ENCODE measurements around the gene AUTS2.

Gene AUTS2

DNA sequence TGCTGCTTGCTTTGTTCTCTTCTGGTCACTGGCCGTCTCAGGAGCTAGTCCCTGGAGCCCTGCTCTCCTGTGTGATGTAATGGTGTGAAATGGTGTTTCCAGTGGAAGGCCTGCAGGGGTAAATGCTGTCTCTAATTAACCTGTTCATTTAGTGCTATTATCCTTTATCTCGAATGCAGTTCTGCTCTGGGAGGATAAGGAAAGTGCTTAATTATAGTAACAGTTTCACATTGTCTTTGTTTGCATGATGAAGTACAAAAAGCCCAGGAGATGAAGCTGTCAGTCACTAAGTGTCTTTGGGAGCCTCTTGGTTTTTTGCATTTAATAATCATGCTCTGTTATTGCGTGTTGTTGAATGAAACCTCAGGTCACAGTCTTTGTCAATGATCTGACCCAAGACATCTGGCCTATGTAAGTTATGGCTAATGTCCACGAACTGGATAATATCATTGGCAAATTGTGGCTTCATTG, 778.3 kb downstream of the AUTS2 start:
- DNase-seq = no peak

DNA sequence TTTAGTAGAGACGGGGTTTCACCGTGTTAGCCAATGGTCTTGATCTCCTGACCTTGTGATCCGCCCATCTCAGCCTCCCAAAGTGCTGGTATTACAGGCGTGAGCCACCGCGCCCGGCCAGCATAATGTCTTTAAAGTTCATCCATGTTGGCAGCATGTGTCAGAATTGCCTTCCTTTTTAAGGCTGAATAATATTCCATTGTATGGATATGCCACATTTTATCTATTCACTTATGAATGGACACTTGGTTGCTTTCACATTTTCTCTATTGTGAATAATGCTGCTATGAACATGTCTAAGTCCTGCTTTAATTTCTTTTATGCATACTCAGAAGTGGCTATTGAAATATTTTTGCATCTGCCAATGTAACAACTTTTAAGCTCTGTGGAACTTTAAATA, 779.7 kb downstream of the AUTS2 start:
- no peak for DNase-seq

DNA sequence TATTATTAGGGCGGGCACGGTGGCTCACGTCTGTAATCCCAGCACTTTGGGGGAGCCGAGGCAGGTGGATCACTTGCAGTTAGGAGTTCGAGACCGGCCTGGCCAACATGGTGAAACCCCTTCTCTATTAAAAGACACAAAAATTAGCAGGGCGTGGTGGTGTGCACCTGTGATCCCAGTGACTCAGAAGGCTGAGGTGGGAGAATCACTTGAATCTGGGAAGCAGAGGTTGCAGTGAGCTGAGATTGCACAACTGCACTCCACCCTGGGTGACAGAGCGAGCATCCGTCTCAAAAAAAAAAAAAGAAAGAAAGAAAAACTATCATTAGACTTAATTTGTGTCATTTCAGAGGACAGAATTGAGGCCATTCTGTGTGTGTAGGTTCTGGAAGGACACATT, 780.9 kb downstream of the AUTS2 start:
- DNase-seq = no peak

DNA sequence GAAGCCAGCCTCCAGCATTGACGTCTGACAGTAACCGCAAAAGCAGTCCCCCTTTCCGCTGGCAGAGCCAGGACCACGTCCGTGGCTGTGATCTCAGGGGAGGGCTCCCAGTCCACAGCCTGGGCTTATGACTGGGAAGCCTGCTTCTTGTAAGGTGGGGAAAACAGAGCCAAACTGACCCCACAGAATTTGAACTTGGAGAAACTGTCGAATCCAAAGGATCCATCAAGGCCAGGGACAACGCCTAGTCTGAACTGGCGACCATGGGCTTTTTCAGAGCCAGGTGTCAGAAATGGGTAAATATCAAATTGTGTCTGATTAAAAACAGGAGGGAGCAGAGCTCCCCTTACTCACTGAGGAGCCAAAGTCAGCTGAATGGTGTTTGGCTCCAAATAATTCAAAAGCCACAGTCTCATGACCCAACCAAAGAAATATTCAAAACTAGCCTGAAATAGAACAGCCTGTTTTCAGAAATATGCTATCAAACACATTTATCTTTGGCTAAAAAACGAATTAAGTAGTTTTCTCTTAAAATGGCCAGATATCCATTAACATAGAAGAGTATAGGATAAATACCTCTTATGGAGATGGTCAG, 782.2 kb downstream of the AUTS2 start:
- DNase-seq = no peak

DNA sequence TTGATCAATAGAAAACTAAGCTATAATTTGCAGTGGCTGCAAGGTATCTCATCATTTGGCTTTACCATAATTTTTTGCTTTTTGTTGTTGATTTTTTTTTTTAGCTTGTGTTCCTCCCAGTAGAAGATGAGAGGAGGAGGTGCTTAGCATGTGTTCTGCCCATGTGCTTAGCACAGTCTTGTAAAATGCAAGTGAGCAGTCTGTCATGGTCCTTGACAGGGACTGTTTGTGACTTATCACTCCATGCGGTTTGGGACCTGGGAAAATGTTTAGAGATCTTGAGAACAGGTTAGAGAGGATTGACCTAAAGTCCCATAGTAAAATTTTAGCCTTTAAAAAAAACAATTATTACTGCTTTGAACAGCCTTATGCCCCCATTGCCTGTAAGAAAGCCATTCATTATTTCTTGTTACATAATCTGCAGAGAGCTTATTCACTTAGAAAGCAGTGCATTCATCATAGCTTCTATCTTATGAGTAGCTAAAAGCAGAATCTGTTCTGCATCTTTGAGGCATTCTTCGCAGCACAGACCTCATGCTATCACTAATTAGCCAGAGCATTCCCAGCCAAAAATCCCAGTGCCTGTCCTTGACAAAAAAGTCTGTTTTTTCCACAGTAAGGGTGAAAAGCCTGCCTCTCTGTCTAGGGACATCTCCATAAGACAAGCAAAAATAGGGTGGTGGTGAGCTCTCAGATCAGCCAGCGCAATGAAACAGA, 784.9 kb downstream of the AUTS2 start:
- DNase-seq = no peak

DNA sequence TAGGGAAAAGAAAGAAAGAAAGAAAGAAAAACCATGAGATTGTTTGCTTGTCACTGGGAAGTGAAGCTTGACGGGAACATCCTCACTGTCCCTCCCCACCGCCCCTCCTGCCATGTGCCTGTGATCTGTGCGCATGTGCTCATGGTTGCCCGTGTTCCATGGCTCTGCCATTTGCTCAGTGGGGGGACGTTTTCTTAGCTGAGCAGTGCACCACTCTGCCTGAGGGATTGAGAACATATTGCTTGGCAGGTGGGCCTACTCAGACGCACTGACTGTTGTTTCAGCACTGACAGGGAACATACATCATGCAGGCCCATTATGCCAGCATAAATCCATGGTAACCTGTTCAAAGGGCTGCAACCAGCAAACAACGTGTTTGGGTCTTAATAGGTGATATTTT, 785.7 kb downstream of the AUTS2 start:
- DNase-seq = no peak

DNA sequence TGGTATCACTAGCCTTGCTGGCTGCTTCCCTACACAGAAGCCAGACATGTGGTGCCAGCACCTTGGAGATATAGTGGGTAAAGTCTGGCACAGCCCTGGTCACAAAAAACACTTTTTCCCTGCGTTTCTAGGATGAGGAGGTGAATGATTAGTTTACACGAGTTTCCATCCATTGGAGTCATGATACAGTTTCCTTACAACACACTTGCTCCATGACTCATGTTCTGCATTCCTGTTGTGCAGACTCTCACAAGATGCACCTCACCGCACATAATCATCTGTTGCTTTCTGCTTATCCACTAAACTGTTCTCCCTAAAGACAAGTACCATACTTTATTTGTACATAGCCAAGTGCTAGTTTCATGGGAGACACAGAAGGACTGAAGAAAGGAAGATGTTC, 786.6 kb downstream of the AUTS2 start:
- DNase-seq = no peak

DNA sequence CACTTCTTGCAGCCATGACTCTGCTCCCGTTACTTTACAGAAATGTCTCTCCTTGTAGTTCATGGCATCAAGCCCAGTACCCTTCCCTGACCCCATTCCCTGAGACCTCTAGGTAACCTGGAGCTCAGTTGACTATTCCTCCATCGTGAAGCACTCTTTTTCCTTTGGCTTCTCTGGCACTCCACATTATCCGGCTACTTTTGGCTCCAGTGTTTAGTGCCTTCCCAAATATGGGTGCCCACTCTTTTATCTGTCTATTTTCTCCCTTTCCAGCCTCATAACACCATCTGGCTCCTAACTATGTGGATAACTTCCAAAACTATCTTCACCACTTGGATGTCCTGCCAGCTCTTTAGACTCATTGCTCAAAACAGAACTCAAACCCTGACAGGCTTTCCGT, 788.9 kb downstream of the AUTS2 start:
- no peak for DNase-seq

DNA sequence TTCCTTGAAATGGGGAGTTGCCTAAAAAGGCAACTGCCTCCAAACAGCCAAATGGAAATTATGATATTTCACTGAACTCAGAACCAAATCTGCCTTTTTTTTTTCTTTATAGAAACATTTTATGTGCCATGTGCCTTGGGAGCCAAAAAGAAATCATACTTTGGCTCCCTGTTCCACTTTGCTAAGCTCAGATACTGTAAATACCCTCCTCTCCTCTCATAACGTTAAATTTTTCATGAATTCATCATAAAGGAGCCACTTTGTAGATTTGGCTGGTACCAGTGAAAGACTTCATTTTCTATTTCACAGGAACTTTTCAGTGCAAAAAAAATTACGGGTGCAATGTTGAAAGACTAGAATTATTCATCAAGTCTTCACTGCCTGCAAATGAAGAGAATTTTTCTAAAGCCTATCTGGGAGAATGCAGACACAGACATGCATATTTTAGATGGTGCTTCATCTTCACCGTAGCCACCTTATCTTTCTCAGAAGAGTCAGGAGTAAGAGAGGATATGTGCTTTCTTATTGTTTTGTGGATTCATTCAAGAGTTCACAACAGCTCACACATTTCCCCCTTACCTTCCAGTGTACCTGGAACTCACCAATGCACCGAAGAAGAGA, 791.4 kb downstream of the AUTS2 start:
- no peak for DNase-seq

DNA sequence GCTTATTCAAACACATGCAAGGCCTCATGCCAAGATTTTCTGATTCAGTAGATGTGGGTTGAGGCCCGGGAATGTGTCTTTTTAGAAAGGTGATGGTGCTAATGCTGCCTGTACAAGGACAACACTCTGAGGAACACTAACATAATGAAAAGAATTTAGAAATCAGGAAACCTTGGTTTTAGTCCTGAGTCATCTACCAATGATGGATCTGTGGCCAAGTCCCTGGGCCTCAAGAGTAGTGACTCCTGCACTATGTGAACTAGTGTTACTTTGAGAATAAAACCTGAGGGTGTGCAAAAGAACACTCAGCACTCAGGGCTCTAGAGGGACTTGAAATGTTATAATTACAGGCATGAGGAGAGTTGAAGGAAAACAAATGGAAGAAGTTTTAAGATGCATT, 792.0 kb downstream of the AUTS2 start:
- no peak for DNase-seq

DNA sequence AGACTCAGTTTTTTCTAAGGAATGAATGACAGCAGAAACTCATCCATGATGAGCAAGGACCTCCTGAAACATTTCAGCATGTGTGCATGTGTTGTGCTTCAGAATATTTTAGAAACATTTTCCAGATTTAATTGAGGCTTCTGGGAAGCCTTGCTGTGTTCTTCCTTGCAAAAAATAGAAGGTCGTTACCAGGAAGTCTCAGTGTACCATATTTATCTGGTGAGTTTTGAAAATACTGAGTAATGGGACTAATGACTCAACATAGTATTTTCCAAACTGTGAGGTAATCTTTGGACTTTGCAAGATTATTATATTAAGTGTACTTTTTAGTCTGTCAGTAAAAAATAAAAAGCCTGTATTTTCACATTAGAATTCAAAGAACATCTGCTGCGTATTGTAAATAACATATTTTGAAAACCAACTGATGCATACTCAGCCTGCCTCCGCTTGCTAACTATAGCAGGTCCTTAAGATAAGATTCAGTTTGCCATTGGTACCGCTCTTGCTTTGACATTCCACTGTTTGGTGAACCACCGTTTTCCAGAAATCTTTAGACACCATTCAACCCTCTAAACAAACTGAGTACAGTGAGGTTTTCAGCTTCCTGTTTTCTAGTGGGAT, 794.1 kb downstream of the AUTS2 start:
- no peak for DNase-seq

DNA sequence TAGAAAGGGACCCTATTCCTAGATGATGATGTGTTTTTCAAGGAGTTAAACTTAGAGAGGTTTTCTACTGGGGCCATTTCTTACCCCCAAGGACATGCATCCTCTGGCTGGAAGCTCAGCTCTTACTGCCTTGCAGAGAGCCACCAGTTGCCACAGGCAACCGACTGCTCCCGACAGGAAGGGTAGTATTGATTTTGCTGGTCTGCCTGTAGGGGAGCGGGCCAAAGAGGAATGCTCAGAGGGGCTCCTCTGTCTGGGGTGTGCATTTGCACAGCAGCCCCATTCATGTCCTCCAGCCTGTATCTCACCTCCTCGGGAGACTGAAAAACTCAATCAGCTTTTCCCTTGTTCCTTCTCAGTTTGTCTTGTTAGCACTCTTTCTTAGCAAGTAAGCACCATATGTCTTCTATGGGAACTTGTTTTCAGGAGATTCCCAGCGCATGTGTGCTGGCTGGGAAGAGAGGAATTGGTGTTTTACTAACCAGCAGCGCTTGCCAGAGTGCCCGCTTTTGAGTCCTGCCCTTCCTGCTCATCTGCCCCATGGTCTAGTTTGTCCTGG, 794.7 kb downstream of the AUTS2 start:
- DNase-seq = no peak

DNA sequence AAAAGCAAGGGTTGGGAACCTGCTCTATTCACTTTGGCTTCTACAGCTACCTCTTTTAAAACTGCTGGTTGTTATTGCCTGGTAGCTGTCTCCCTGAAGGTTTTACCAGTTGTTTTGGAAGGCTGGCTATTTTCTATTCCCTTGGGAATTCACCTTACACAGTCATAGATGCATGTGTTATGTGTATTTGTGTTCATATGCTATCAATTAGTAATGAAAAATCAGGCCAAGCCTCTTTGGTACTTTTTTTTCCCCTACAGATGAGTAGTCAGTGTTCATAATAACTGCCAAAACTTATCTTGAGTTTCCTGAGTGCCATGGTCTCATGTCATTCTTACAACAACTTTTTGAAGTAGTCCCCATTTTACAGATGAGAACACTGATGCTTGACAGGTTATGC, 795.7 kb downstream of the AUTS2 start:
- DNase-seq = no peak

DNA sequence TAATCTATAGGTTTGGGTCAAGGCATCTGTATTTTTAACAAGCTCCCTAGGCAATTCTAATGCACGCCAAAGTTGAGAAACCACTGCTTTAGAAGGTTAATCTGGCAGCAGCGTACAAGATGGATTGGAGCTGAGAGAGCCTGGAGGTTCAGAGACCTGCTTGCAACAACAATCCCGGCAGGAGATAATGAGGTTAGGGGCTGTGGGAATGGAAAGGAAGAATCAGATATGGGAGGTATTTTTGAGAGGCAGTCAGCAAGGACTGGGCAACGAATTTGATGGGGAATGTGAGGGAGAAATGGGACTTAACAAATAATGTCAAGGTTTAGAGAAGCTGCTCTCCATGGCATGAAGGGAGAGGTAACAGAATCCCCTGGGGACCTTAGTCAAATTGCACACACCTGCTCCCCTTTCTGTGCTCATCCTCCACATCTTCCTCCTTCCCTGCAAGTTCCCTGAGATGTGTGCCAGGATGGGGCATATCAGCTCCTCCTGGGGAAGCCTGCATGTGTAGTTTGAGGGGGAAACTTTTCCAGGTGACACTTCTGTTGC, 802.6 kb downstream of the AUTS2 start:
- DNase-seq = no peak

DNA sequence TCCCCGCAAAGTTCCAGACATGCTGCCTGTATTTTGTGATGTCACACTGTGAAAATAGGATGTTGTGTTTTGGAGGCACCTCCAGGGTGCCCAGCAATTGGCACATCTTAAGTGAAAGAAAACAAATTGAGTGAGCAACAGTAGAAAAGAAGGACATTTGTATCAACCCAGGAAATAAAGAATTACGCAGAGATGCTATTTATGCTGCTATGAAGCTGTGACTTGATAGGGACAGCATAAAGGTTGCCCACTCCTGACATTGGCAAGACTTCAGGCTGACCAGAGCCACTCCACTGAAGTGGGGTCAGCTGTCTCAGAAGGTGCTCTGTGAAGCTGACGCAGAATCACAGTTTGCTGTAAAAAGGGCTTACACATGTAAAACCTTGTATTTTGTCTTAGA, 803.8 kb downstream of the AUTS2 start:
- no peak for DNase-seq

DNA sequence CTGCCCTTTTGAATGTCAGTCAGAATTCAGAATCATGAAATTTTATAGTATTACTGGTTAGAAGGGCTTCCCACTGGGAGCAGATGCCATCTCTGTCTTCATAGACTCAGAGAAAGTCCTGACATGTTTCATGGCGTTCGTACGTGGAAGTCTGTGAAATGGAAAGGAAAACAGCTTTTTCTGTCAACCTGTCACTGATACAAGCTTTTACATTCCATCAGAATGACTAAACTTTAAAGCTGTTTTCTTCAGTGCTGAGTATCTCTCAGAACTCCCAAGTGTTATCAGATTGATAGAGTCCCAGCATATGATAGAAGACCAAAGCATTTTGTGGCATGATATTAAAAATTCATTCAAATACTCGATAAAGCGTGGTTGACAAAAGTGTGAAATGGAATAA, 807.0 kb downstream of the AUTS2 start:
- DNase-seq = no peak

DNA sequence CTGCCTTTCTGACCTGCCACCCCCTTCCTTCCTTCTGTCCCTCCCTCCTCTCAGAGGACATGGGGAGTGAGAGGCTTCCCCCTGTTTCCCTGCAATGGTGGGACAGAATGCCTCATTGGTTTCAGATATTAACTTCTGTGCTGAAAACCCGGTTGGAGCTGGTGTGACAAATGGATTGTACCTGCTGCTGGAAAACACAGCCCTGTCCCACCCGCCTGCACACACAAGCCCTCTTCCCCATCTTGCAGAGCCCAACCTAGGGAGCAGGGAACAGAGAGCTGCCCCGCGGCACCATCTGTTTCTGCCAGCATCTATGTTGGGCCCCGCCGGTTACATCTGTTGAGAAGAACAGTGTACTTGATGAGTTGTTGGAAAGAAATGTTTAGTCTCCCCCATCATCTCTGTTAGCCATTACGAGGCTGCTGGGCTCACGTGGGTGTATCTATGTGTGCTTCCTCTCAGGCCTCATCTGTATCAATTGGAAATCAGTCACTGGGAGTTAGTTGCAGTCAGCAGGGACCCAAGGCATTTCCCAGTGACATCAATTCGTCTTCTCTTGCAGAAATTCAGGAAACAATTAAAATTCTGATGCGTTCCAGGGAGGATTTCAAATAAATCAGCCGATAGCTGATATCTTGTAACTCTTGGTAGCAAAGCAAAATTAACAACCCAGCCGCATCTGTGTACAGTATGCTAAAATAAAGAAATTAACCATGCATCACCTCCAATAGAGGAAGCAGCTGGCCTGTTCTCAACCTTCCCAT, 808.1 kb downstream of the AUTS2 start:
- DNase-seq = no peak

DNA sequence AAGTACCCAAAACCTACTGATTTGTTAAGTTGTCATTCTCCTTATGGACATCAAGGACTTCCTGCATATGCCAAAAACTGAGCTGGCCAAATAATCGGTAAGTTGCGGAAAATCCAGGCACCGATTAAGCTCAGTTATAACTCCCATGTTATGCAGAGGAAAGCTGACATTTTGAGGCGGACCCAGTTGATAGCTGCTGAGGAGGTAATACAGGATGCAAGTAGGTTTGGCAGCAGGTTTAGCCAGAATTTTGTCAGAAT, 808.6 kb downstream of the AUTS2 start:
- DNase-seq = no peak

DNA sequence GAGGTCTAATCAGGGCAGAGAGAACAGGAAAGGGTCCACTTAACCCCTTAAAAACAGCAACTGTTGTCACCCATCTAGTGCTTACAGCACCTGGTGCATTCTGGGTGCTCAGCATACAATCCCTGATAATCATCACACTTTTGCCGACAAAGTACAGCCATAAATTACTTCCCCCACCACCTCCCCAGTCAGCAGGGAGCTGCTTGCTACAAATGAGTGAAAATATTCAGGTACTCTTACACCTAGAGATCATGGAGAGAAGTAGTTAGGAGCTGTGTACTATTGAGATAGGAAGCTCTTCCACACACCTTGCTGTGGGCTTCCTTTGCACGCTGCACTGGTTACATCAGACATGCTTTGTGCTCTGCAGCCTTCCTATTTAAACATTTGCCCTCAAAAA, 810.2 kb downstream of the AUTS2 start:
- DNase-seq = no peak

DNA sequence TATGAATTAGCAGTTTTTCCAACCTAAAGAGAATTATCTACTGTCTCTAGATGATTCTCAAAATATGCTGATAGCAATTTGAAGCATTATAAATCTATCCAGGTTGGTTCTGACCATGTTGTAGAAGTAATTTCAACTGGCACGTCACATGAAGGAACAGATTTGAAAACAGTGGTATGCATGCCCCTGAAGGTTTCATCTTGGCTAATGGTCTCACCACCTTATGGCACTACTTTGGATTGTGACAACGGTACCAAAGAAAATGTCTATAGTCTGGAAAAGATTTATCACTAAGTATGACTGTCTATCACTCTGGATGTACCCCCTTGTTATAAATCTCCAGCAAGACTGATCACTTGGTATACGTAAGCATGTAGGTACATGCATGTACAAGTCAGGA, 810.6 kb downstream of the AUTS2 start:
- no peak for DNase-seq

DNA sequence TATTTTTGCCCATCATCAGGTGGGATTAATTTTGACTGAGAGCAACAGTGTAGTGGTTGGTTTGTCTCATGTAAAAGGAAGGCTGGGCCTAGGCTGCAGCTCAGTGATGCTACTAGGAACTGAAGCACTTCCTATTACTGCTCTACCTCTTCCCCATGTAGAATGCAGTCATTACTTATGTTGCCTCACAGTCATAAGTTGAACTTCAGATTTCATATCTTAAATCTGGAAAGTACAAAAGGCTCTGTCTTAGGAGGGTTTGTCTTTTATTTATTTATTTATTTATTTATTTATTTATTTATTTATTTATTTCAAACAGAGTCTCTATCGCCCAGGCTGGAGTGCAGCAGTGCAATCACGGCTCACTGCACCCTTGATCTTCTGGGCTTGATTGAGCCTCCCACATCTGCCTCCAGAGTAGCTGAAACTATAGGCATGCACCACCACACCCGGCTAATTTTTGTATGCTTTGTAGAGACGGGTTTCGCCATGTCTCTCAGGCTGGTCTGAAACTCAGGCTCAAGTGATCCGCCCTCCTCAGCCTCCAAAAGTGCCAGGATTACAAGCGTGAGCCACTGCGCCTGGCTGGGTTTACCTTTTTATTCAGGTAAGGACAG, 812.0 kb downstream of the AUTS2 start:
- no peak for DNase-seq

DNA sequence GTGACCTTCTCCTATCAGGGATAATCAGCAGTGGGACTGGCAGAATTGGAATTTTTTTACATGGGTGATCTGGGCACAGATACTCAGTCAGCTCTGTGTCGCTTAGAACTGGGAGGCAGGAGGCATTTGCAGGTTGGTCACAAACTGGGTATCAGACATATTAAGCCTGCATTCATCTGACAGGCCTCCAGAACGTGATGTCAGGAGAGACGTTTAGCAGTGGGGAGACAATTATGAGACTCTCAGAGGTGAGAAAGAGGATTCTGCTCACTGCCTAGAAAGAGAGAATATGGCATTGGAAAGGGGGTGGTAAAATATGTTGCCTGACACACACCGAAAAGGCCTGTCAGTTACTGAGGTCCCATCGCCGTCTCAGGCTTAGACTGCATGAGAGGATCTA, 816.1 kb downstream of the AUTS2 start:
- no peak for DNase-seq
